Measurements from ENCODE around the gene CCL7. TPM values are rescaled to one million over a fixed set of nuclear protein-coding genes. Genes with fewer than 3 reads are reported as not detected.

CCL7 gene
- total RNA-seq, 6 experiments from 2014 or later: not detected

- H3K9me3 Mint-ChIP-seq: no peaks in the 10 kb centered on the region
- peak overlapping the region; percentile 90 for H3K4me3 Mint-ChIP-seq
- no peak for TF ChIP-seq CTCF (IDR thresholded peaks at IDR 0.05)
- H3K27me3 Mint-ChIP-seq (ENCODE audit: insufficient read depth): no peaks in the 10 kb centered on the region
- H3K36me3 Mint-ChIP-seq (ENCODE audit: low read depth): peaks cover 10% of the 10 kb centered on the region; the same call in 1 of the 2 replicates
- H3K4me1 Mint-ChIP-seq (ENCODE audit: low read depth): peaks cover 73% of the 10 kb centered on the region
- no peak for DNase-seq
- peak overlapping the region; percentile 98 for H3K27ac Mint-ChIP-seq
Observed at GRCh38 chr17:34255841-34256240, 14.2 kb upstream of the CCL7 start.

GRCh38 chr17:34257299-34257985 is 12.6 kb upstream of the CCL7 start:
- no peaks in the 10 kb centered on the region for H3K9me3 Mint-ChIP-seq
- H3K27me3 Mint-ChIP-seq (ENCODE audit: insufficient read depth): no peaks in the 10 kb centered on the region
- no peak for DNase-seq
- H3K27ac Mint-ChIP-seq: no peak overlapping the region
- no peak overlapping the region; the same call in 1 of the 2 replicates for H3K4me3 Mint-ChIP-seq
- H3K36me3 Mint-ChIP-seq (ENCODE audit: low read depth): peaks cover 10% of the 10 kb centered on the region; the same call in 1 of the 2 replicates
- H3K4me1 Mint-ChIP-seq (ENCODE audit: low read depth): peaks cover 57% of the 10 kb centered on the region
- TF ChIP-seq CTCF (IDR thresholded peaks at IDR 0.05): no peak

GRCh38 chr17:34257986-34258326 is 12.1 kb upstream of the CCL7 start:
- Mint-ChIP-seq H3K36me3 (ENCODE audit: low read depth) (peaks cover 10% of the 10 kb centered on the region; the same call in 1 of the 2 replicates), H3K27ac (no peak overlapping the region), H3K4me3 (no peak overlapping the region), H3K9me3 (no peaks in the 10 kb centered on the region), H3K27me3 (ENCODE audit: insufficient read depth) (no peaks in the 10 kb centered on the region), H3K4me1 (ENCODE audit: low read depth) (peaks cover 52% of the 10 kb centered on the region)
- TF ChIP-seq CTCF (IDR thresholded peaks at IDR 0.05): no peak
- DNase-seq: no peak

- TF ChIP-seq CTCF (IDR thresholded peaks at IDR 0.05): no peak
- H3K4me1 Mint-ChIP-seq (ENCODE audit: low read depth): peaks cover 40% of the 10 kb centered on the region
- peak; percentile 27 for DNase-seq
- no peaks in the 10 kb centered on the region for H3K9me3 Mint-ChIP-seq
- no peak overlapping the region; the same call in 1 of the 2 replicates for H3K27ac Mint-ChIP-seq
- peaks cover 10% of the 10 kb centered on the region; the same call in 1 of the 2 replicates for H3K36me3 Mint-ChIP-seq (ENCODE audit: low read depth)
- H3K4me3 Mint-ChIP-seq: no peak overlapping the region
- H3K27me3 Mint-ChIP-seq (ENCODE audit: insufficient read depth): no peaks in the 10 kb centered on the region
Observed at GRCh38 chr17:34259146-34259545, 10.9 kb upstream of the CCL7 start.

GRCh38 chr17:34260861-34261260 is 9.2 kb upstream of the CCL7 start:
- Mint-ChIP-seq H3K27ac (no peak overlapping the region), H3K27me3 (ENCODE audit: insufficient read depth) (no peaks in the 10 kb centered on the region; the same call in none of the 2 replicates), H3K4me3 (no peak overlapping the region), H3K4me1 (ENCODE audit: low read depth) (peaks cover 30% of the 10 kb centered on the region), H3K36me3 (ENCODE audit: low read depth) (peaks cover 10% of the 10 kb centered on the region; the same call in 1 of the 2 replicates), H3K9me3 (no peaks in the 10 kb centered on the region)
- no peak for DNase-seq
- TF ChIP-seq CTCF (IDR thresholded peaks at IDR 0.05): no peak

Measured in HFFc6 (cell line).